ENCODE data around the gene PLCH1.

PLCH1 gene

GRCh38 chr3:155676252-155676981 lies 68.5 kb downstream of the PLCH1 start:
- no peak for DNase-seq

GRCh38 chr3:155675094-155675493 lies 69.8 kb downstream of the PLCH1 start:
- DNase-seq, result no peak

GRCh38 chr3:155673421-155673820 lies 71.5 kb downstream of the PLCH1 start:
- DNase-seq, result no peak

GRCh38 chr3:155670335-155670734 lies 74.5 kb downstream of the PLCH1 start:
- no peak for DNase-seq

- no peak for DNase-seq
Observed at GRCh38 chr3:155667988-155668387, 76.9 kb downstream of the PLCH1 start.

GRCh38 chr3:155664925-155665695 lies 79.8 kb downstream of the PLCH1 start:
- no peak for DNase-seq

- DNase-seq, result no peak
Observed at GRCh38 chr3:155663467-155664212, 81.2 kb downstream of the PLCH1 start.

GRCh38 chr3:155661760-155662159 lies 83.1 kb downstream of the PLCH1 start:
- no peak for DNase-seq

GRCh38 chr3:155661042-155661441 lies 83.8 kb downstream of the PLCH1 start:
- no peak for DNase-seq

- DNase-seq, result no peak
Observed at GRCh38 chr3:155658671-155659261, 86.1 kb downstream of the PLCH1 start.

GRCh38 chr3:155658006-155658405 lies 86.9 kb downstream of the PLCH1 start:
- DNase-seq, result no peak

- no peak for DNase-seq
Observed at GRCh38 chr3:155657161-155657560, 87.7 kb downstream of the PLCH1 start.

GRCh38 chr3:155656466-155656865 lies 88.4 kb downstream of the PLCH1 start:
- DNase-seq, result no peak

- no peak for DNase-seq
Observed at GRCh38 chr3:155651489-155652218, 93.2 kb downstream of the PLCH1 start.

GRCh38 chr3:155648013-155648591 lies 96.8 kb downstream of the PLCH1 start:
- DNase-seq, result no peak

GRCh38 chr3:155647206-155647605 lies 97.7 kb downstream of the PLCH1 start:
- no peak for DNase-seq

- DNase-seq, result no peak
Observed at GRCh38 chr3:155646669-155647068, 98.2 kb downstream of the PLCH1 start.

- DNase-seq, result no peak
Observed at GRCh38 chr3:155646128-155646527, 98.7 kb downstream of the PLCH1 start.

- no peak for DNase-seq
Observed at GRCh38 chr3:155643581-155644165, 101.2 kb downstream of the PLCH1 start.

- DNase-seq, result no peak
Observed at GRCh38 chr3:155641956-155642355, 102.9 kb downstream of the PLCH1 start.

- no peak for DNase-seq
Observed at GRCh38 chr3:155640098-155640497, 104.8 kb downstream of the PLCH1 start.

All from activated CD8-positive, alpha-beta memory T cell treated with anti-CD3 and anti-CD28 coated beads, Interleukin-2, amount 50 U/mL, for 48 hours (primary cell).